GM12872 (cell line): ENCODE results near the gene KCNQ1.

ENCODE experiments used
- CTCF ChIP-seq: IDR thresholded peaks from 3 replicates; pipeline ENCODE4 v1.5.1; 2011; ENCODE audit warnings: low read depth, mild to moderate bottlenecking, low read length, moderate library complexity; ENCODE audit not compliant: insufficient read depth

The KCNQ1 gene

DNA sequence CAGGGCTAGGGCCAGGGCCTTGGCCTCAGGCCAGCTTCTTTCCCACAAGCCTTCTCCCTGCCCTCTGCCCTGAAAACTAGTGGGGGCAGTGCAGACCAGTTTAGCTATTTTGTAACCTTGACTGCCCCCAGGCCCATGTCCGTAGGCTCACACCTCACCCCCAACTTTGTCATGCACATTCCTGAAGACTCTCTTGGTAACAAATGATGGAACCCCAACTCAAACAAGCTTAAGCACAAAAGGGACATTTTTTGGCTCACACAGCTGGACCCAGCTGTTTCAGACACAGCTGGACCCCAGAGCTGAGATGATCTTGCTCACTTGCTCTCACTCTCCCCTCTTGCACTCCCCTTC is 208.4 kb downstream of the KCNQ1 start:
- no peak for TF ChIP-seq CTCF

- TF ChIP-seq CTCF: no peak
These were observed 209.3 kb downstream of the KCNQ1 start for GRCh38 chr11:2653930-2654739.

- no peak for TF ChIP-seq CTCF
These were observed 210.4 kb downstream of the KCNQ1 start for GRCh38 chr11:2655016-2655719.

DNA sequence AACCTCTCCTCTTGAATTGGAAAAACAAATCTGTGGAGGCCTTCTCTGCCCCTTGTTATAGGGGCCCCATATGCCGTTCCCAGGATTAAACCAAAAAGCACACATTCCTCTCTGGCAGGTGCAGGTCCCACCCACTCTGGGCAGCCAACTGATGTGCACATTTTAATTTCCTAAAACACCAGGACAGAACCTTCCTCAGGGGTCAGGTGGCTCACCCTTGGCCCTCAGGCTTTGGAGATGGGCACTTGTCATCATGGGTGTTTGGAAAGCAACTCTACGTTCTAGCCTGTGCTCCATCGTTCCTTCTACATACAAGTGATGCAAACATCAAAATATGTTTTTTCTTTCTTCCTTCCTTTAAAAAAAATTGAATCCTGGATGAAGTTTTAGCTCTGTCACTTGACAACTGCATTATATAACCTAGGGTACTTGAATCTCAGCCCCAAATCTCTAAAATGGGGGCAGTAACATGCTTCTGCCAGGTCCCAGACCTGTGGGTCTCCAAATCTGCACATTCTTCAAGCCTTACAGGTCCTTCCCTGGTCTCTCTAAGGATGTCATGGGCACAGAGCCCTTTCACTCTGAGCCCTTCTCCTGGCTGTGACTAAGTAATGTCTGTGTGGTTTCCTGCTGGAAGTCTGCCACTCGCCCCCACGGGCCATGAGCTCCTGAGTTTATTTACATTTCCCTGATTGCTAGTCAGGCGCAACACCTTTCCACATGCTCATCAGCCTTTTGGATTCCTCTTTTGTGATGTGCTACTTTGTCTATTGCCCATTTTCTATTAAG is 211.2 kb downstream of the KCNQ1 start:
- TF ChIP-seq CTCF: no peak

DNA sequence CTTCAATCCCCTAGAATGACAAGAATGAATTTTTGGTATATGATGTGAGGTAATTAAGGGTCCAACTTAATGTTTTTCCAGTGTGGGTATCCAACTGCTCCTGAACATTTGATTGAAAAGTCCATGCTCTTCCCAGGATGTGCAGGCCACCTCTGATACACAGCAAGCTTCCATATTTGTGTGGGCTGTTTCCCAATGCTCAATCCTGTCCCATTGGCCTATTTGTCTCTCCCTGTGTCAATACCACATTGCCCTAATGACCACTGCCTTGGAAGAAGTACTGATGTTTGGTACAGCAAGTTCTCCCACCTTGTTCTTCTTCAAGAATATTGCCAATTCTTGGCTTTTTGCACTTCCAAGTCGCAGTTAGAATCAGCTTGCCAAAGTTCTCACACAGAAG is 212.1 kb downstream of the KCNQ1 start:
- no peak for TF ChIP-seq CTCF

- no peak for TF ChIP-seq CTCF
These were observed 213.0 kb downstream of the KCNQ1 start for GRCh38 chr11:2657697-2658284.
